Skeletal muscle cell (primary cell): ENCODE measurements around the gene CATSPERE.

Experiments
- DNase-seq: peaks from one replicate; pipeline ENCODE4 v3.0.0-alpha.2; 2010; ENCODE audit warnings: low read depth
- H3K4me3 ChIP-seq: 2 replicates; pipeline ENCODE4 v1.5.1; 2011; ENCODE audit warnings: low read depth, mild to moderate bottlenecking, control low read depth, low read length, moderate library complexity

CATSPERE gene

GRCh38 chr1:244461245-244462071 is at the start of gene CATSPERE:
TSS of gene CATSPERE (plus strand) at chr1:244461273. CDS start at chr1:244461430, 157 bp downstream.
- DNase-seq: peak; percentile 47
- H3K4me3 ChIP-seq: peak within 1 kb of the TSS; percentile 54

DNA sequence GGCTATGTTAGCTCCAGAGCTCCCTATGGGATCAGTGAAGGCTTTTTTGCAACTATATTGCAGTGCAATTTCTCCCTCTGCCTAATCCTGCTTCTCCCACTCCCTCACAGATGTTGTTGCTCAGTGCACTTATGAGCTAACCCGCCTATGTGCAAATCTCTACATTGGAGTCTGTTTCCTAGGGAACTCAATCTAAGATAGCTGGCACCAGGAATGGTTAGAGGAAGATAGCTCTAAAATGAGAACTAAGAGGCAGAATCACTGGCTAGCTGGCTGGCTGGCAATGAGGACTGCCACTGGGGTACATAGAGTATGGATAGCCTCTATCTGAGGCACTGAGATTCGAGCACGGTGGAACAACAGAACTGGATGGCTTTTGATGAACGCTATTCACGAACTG is 48.9 kb upstream of the CATSPERE start:
- no peak for DNase-seq
- H3K4me3 ChIP-seq: no peak overlapping the region

DNA sequence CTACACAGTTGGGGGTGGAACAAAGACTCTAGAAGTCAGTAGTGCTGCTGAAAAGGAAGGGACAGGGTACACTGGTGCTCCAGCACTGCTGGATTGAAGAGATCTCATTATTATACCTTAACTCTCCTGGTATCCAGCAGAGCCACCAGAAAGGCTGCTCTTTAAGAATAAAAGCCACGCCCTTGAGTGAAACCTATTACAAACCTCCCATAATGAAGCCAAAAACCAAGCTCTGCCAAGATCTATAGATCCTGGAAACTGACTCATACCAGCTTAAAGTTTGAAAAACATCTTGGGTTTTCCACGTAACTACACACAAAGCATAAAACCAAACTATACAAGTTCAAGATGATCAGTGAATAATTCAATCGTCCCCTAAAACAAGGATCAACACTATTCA is 47.3 kb upstream of the CATSPERE start:
- no peak for DNase-seq
- no peak overlapping the region for H3K4me3 ChIP-seq

- peak; percentile 56 for DNase-seq
- H3K4me3 ChIP-seq: no peak overlapping the region
These were observed 46.5 kb upstream of the CATSPERE start for GRCh38 chr1:244414543-244414942.

DNA sequence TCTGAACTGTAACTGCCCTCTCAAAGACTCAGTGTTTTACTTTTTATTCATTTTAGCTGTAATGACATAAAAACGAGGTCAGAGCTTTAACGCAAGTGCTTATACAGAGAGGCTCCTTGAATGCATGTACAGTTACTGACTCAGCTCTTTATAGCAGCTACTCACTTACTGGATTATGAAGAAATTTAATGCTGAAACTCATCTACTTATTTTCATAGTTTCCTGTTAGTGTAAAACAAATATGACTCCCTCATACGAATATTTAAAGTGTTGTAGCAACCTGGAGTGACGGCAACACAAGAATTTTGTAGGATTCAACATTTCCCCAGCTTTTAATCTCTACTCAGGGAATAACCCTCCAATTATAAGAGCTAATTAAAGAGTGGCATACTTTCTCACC is 42.0 kb upstream of the CATSPERE start:
- no peak overlapping the region for H3K4me3 ChIP-seq
- no peak for DNase-seq

DNA sequence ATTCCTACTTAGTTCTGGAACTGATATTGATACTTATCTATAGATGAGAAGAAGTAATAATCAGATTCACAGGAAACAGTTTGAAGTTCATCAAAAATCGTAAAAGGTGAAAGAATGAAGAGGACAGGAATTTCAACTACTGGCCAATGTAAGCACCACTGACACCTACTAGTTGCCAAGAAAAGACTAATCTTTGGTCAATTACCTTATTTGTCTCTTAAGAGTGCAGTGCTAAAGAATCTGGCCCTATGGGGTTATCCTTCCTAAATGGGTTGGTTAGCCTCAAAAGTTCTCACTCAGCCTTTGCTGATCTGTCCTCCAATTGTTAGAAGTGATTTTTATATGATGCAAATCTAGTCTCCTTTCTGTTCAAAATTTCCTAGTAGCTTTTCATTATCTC is 38.9 kb upstream of the CATSPERE start:
- no peak overlapping the region for H3K4me3 ChIP-seq
- DNase-seq: no peak

- H3K4me3 ChIP-seq: no peak overlapping the region
- no peak for DNase-seq
These were observed 36.3 kb upstream of the CATSPERE start for GRCh38 chr1:244424649-244425334.

- no peak for DNase-seq
These were observed 33.4 kb upstream of the CATSPERE start for GRCh38 chr1:244427647-244428046.

GRCh38 chr1:244429818-244430217 is 31.3 kb upstream of the CATSPERE start:
- no peak overlapping the region for H3K4me3 ChIP-seq
- no peak for DNase-seq

More at GRCh38 chr1:244427647-244428046, 33.4 kb upstream of the CATSPERE start:
- H3K4me3 ChIP-seq: no peak overlapping the region

DNA sequence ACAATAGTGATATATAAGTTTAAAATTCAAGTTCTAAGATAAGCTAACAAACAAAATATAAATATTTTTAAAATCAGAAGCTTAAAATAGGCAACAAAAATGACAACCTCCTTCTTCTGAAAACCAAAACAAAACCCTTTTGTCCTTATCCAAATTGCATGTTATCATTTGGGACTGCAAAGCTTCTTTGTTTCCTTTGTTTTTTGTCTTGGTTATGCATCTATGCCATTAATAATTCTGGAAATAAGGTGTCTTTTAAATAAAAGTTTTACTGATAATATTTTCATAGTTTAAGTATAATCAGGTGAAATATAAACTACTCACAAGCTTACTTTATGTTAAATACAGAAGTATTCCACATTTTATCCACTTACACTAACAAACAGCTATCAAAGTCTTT is 29.9 kb upstream of the CATSPERE start:
- DNase-seq: no peak
- no peak overlapping the region for H3K4me3 ChIP-seq

GRCh38 chr1:244435562-244436205 is 25.4 kb upstream of the CATSPERE start:
- no peak overlapping the region for H3K4me3 ChIP-seq
- peak; percentile 48 for DNase-seq

DNA sequence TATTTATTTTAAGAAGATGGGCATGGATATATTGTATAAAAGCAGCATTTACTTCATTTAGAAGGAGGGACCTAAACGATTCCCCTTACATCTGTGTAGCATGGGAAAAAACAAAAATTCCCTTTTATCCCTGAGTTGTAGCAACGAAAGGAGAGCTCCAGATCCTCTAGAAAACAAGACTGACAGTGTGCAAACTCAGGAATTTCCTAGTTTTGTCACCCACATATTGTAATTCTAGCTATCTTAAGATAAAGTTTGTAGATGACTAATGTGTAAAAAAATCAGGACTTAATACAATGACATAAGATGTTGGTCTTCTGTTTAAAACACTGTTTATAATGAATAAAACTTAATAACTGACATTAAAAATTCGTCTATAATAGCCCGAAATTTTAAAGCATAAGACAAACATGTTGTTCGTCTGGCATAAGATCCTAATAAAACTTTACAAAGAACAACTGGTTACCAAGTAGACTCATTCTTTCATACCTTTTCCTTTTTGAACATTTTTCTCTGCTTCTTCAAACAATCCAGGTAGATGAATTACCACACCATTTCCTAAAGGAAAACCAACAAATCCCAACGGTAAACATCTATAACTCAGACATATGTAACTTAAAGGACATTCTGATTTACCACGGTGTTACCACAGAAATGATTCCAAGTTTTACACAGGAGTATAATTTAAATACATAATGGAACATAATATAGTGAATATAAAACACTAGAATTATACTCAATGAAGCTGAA is 24.6 kb upstream of the CATSPERE start:
- DNase-seq: no peak
- no peak overlapping the region for H3K4me3 ChIP-seq

- DNase-seq: no peak
- H3K4me3 ChIP-seq: no peak overlapping the region
These were observed 24.0 kb upstream of the CATSPERE start for GRCh38 chr1:244437086-244437468.

DNA sequence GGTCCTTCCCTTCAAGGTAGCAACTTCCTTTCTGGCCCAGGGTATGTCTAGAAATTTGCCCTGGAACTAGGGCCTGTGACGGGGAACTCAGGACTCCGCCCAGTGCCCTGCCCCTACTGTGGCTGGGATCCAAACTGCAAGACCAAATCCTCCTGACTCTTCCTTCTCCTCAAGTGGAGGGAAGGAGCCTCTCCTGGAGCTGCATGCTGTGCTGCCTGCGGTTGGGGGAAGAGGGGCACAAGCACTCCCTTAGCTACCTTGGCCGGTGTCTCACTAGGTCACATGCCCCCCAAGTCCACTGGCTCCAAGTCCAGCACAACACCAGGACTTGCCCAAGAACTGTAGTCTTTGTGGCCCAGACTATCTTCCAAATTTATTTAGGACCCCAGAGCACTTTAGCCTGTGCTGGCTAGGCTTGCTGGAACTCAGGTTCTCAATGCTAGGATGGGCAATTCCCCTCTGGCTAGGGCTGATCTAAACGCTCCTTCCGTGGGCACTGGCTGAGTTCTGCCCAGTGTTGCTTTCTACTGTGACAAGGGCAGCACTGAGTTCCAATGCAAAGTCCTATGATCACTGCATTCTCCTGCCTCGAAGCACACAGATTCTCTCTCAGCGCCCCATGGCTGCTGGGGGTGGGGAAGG is 21.6 kb upstream of the CATSPERE start:
- no peak for DNase-seq
- no peak overlapping the region for H3K4me3 ChIP-seq

DNA sequence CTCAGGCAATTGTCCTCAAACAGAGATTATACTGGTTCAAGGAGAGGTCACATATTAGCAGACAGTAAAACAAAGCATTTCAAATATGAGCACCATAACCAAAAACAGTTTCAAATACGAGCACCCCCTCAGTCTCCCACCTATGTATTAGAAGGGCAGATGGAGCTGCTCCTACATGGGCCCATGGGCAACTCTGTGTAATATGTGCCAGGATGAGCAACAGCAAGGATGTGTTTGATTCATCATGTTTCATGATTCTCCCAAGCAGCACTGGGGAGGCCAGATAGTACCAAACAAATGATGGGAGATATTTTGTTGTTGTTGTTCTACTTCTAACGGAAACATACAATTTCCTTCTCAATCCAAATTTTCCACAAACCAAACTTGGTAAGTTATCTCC is 18.2 kb upstream of the CATSPERE start:
- no peak for DNase-seq

DNA sequence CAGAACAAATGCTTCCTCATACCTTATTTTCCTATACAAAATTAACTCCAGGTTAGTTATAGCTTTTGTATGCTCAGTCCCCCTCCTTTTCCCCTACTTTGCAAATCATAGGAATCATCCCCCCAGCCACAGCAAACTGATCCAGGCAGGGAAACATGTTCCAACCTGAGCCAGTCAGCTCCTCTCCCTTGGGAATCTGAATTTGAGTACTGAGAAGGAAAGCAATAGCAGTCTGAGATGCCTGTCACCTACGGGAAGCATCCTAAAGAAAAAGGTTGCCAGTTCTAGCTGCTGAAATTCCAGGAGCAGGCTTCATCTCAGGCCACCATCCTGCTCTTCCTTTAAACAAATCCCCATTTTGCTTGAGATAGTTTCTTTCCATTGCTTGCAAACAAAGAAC is 16.2 kb upstream of the CATSPERE start:
- H3K4me3 ChIP-seq: no peak overlapping the region
- DNase-seq: no peak

More for the DNA sequence above, 18.2 kb upstream of the CATSPERE start:
- H3K4me3 ChIP-seq: no peak overlapping the region

DNA sequence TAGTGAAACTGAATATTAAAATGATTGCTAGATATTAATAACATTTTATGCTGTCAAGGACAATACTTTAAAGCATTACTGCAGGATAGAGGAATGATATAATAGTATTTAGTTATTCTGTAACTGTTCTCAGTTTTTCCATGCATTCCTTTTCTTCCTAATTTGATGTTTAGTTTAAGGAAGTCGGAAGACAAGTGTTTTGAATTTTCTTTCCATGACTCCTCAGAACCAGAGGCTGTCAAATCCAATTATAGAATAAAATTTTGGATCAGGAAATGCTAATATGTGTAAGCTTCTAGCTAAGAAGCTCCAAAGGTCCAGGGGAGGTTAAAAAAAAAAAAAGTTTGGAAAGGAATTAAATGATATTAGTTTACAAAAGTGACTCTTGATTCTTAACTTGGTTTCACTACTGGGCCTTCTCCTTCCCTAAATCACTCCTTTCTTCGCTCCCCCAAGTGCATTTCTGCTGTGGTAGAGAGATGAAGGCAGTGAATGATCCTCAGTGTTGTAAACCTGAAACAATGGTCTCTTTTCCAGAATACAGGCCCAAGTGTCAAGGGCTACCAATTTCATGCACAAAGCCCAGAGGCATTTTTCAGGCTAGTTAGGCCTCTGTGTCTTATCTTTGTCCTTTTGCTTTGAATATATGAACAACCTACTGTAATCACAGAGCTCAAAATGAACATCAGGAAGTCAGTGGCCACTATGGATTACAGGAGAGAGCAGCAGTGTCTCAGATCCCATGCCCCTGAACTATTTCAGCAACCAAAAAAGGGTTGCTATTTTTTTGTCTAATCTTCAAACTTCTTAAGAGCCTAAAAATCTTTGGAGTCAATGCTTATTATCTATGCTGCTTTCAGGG is 15.5 kb upstream of the CATSPERE start:
- H3K4me3 ChIP-seq: no peak overlapping the region
- DNase-seq: no peak

DNA sequence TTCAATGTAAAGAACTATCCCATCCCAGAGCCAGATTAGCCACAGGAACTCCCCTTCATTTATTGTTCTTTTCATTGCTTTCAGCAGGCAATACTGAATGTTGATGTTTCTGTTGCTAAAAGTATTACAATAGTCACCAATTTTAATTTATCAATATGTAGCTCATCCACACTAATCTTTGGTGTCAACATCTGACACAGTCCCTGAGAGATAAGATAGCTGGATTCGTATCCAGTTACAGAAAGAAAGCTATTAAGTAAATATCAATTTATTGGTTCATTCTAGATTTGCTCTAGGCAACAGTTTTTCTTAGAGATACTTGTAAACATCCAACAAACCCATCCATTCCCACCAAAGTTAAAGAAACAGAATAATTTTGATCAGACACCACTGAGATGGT is 14.0 kb upstream of the CATSPERE start:
- no peak for DNase-seq
- no peak overlapping the region for H3K4me3 ChIP-seq
